Measurements from ENCODE around the gene TMEM141.
"Not testable (repeated sequence)": the region's sequence is repeated elsewhere in the genome, so short reads cannot be mapped to it uniquely, and the experiment has no call there.

The TMEM141 gene

GRCh38 chr9:136779808-136780207 lies 11.3 kb upstream of the TMEM141 start:
- TF ChIP-seq CTCF (conservative IDR thresholded peaks at IDR 0.05), result 0 out of 2 replicates have a peak, but pooled peaks have one; percentile 22
- H3K27ac ChIP-seq, result peak overlapping the region; percentile 59

DNA sequence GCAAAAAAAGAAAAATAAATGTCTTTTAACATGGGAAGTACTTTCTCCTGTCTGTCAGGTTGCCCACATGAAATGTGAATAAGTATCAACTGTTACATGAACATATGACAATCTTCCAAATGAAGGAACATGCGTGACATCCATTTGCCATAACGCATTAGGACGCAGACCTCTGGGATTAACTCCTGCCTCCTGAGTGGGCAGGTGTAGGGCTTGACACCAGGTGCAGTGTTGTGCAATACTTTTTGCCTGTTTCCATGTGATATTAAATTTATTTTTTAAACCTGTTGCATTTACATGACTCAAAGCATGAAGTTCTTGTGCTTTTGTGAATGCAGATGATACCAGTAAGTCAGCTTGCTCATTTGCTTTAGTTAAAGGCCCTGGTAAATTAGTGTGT lies 8.7 kb upstream of the TMEM141 start:
- no peak for TF ChIP-seq CTCF (conservative IDR thresholded peaks at IDR 0.05)
- H3K27ac ChIP-seq, result peak overlapping the region; percentile 53

DNA sequence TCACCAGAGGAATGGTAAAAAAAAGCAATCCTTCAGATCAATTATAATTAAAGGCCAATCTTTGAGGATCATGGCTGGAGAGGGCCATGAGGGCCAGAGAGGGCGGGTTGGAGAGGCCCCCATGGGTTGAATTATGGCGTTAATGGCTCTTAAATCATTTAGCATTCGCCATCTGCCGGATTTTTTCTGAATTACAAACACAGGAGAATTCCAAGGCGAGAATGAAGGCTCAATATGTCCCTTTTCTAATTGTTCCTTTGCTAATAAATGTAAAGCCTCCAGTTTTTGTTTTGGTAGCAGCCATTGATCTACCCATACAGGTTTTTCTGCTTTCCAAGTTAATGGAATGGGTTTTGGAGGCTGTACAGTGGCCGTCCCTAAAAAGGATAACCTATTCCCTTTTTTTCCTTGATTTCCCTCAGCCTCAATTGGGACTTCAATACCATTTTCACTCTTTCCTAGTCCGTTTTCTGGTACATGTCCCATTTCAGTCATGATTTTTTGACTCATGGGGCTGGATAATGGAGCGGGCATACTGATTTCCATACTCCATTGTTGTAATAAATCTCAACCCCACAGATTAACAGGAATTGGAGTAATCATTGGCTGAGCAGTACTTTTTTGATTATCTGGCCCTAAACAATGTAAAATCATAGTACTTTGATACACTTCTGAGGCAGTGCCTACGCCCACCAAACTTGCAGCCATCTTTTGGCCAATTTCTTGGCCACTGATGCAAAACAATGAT lies 6.7 kb upstream of the TMEM141 start:
- TF ChIP-seq CTCF (conservative IDR thresholded peaks at IDR 0.05), result peak; percentile 76
- peak overlapping the region; percentile 53 for H3K27ac ChIP-seq

DNA sequence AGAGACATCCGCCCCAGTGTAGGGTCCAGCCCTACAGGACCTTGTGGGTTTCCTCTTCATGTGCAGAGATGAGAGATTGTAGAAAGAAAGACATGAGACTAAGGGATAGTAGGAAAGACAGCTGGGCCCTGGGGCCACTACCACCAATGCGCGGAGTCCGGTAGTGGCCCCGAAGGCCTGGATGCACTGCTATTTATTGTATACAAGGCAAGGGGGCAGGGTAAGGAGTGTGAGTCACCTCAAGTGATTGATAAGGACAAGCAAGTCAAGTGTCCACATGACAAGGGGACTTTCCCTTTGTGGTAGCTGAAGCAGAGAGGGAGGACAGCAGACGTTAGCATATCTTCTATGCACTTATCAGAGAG lies 6.2 kb upstream of the TMEM141 start:
- peak overlapping the region; percentile 53 for H3K27ac ChIP-seq
- TF ChIP-seq CTCF (conservative IDR thresholded peaks at IDR 0.05), result no peak

DNA sequence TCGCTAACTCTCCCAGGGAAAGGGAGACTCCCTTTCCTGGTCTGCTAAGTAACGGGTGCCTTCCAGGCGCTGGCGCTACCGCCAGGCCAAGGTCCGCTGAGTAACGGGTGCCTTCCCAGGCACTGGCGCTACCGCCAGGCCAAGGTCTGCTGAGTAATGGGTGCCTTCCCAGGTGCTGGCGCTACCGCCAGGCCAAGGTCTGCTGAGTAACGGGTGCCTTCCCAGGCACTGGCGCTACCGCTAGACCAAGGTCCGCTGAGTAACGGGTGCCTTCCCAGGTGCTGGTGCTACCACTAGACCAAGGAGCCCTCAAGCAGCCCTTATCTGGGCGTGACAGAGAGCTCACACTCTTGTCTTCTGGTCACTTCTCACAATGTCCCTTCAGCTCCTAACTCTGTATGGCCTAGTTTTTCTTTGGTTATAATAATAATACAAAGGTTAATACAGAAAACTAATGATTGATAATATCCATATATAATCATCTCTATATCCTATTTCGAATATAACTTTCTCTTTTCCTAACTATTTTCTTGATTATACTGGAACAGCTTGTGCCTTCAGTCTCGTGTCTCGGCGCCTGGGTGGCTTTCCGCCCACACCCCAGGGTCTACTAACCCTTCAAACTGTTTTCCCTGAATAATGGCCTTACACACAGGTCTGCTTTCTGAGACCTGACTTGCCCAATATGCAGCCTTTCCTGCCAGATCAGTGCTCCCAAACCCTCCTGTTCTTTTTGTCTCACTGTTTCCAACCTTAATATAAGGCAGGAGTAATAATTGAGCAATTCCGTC lies 5.4 kb upstream of the TMEM141 start:
- not testable (repeated sequence) for H3K27ac ChIP-seq

- H3K27ac ChIP-seq, result peak overlapping the region; percentile 100; the same call in 1 of the 2 replicates
- no peak for TF ChIP-seq CTCF (conservative IDR thresholded peaks at IDR 0.05)
Measured at GRCh38 chr9:136786451-136786850, 4.7 kb upstream of the TMEM141 start.

DNA sequence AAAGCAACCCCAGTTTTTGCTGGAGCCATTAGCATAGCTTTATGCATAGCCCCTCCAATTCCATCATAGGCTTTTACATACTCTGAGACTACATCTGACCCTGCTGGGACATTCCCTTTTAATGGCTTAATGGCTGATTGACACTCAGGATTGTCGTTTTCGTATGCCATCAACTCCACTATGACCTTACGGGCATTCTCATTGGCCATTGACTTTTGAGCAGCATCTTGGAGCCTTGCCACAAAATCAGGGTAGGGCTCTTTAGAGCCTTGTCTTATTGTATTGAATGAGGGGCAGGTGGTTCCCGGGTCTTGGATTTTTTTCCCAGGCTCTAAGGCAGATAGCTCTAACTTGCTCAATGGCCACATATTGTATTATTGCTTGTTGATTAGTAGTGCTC lies 4.2 kb upstream of the TMEM141 start:
- peak overlapping the region; percentile 100 for H3K27ac ChIP-seq

DNA sequence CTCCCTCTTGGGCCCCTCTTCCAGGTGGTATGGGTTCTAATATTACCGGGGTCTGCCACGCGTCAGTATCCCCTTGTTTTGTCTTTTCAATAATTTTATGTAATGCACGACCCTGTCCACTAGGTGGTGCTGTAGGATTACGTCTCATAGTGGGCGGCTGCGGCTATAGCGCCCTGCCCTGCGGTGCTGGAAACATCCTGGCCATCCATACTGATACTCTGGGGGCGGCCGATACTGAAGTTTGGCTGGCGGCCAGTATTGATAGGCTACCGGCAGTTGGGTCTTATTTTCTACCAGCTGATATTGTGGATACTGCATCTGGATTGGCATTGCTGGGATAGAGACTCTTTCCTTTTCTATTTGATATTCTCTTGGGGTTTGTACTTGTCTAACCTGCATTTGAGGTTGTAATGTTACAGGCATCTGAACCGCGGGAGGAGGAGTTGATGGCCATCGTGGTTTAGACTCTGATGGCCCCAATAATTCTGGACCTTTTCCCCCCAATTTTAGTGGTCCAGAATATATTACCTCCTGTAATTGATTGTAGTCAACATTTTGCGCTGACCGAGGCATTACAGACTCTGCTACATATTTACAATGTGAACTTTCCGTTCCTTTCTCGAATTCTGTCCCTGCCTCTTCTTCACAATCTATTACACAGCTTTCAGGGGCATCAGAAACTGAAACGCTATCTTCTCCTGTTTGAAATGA lies 3.3 kb upstream of the TMEM141 start:
- peak overlapping the region; percentile 100 for H3K27ac ChIP-seq

DNA sequence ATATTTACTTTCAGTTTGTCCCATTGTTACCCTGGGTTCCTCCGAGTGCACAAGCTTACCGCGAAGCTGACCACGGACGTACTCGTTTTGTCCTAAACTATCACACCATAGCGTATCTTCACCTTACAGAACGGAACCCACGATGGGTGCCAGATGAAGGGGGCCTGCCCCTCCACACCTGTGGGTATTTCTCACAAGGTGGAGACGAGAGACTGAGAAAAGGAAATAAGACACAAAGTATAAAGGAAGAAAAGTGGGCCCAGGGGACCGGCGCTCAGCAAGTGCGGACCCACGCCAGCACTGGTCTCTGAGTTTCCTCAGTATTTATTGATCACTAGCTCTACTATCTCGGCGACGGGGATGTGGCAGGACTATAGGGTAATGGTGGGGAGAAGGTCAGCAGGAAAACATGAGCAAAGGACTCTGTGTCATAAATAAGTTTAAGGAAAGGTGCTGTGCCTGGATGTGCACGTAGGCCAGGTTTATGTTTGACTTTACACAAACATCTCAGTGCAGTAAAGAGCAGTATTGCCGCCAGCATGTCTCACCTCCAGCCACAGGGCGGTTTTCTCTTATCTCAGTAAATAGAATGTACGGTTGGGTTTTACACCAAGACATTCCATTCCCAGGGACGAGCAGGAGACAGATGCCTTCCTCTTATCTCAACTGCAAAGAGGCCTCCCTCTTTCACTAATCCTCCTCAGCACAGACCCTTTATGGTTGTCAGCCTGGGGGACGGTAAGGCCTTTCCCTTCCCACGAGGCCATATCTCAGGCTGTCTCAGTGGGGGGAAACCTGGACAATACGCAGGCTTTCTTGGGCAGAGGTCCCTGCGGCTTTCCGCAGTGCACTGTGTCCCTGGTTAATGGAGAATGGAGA lies 2.3 kb upstream of the TMEM141 start:
- H3K27ac ChIP-seq, result peak overlapping the region; percentile 100

More for the DNA sequence above, 3.3 kb upstream of the TMEM141 start:
- peak; percentile 91 for TF ChIP-seq CTCF (conservative IDR thresholded peaks at IDR 0.05)

Data from VCaP (cell line).